ENCODE data around the gene RAET1E.
"Not testable (repeated sequence)": the region's sequence is repeated elsewhere in the genome, so short reads cannot be mapped to it uniquely, and the experiment has no call there.

RAET1E gene

DNA sequence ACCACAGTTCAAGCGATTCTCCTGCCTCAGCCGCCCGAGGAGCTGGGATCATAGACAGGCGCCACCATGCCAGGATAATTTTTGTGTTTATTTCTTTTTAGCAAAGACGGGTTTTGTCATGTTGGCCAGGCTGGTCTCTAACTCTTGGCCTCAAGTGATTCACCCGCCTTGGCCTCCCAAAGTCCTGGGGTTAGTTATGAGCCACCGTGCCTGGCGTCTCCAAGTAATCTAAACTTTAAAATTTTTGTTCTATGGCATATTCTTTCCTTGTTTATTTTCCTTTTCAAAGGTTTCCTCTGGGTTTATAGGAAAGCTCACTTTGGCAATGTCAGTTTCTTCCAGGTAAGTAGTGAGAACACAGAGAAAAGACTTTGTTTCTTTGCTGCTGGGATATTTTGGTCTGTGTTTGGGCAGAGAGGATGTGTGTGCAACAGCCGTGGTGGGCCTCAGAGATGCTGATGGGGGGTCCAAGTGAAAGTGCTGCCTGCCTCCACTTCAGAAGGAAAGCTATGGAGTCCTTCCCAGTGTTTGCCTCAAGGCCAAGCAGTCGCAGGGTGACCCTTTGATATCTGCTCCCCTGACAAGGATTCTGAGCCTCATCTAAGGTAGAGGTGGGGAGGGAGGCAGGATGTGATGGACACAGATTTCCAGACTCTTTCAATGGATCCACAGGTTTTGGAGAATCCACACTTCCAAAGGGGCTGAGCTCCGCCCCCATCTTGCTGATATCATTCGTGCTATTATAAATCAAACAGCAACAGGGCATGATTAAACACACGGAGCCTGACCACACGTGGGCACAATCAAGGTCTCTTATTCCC lies 36.1 kb downstream of the RAET1E start:
- no peak for DNase-seq (ENCODE audit: low read depth in 2 of 2)

DNA sequence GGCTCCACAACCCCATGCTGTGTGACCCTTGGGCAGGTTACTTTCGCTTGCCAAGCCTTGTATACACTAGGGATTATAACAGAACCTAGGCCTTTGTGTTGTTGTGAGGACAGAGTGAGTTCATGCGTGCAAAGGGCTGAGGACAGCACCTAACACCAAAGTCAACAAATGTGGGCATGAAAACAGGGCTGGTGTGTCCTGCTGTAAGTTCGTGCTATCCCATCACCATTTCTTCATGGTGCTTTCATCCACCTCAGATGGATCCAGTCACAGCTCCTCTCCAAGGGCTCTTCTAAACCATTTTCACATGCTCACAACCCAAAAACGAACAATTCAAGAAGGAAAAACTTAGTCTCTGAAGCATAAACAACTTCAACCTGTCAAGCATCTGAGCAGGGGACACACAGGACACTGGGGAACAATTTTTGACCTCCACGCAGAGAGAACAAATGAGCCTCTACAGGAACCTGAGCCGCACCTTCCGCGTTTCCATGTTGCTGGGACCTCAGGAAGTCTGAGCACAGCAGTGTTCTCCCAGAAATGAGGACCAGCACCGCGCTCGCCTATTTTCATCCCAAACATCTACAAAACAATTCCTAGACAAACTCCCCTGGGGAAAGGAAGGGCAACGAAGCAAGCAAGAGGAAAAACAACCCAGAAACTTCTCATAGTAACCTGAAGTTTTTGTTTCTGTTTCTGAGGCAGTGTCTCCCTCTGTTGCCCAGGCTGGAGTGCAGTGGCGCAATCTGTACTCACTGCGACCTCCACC lies 36.9 kb downstream of the RAET1E start:
- no peak for DNase-seq (ENCODE audit: low read depth in 2 of 2)

DNA sequence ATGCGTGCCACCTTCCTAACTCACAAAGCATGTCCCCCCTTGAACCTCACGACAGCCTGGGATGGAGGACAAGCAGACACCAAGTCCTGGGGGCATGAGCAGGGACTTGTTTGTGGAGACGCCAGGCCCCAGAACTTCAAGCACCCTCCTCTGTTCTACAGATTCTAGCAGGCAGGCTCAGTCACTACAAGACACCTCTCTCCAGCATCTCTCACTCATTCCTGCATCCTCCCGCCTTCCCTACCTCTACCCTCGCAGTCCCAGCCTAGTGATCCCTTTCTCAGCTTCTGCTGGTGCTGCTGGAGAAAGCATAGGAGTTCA lies 37.4 kb downstream of the RAET1E start:
- no peak for DNase-seq (ENCODE audit: low read depth in 2 of 2)

DNA sequence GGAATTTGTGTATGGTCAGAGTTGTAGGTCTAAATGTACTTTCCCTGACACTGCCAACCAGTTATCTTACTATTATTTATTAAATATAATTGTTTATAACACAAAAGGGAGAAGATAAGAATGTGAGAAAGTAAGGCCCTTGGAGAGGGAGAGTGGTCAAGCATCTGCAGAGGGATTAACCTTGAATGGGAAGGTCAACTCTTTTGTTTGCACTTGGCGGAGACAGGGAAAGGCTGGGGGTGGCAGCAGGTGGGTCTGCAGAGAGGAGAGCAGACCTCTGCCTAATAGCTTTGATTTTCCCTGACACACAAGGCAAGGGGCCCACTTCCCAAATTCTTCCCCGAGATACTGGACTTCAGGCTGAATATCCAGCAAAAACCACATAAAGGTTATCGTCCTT lies 38.0 kb downstream of the RAET1E start:
- no peak for DNase-seq (ENCODE audit: low read depth in 2 of 2)

DNA sequence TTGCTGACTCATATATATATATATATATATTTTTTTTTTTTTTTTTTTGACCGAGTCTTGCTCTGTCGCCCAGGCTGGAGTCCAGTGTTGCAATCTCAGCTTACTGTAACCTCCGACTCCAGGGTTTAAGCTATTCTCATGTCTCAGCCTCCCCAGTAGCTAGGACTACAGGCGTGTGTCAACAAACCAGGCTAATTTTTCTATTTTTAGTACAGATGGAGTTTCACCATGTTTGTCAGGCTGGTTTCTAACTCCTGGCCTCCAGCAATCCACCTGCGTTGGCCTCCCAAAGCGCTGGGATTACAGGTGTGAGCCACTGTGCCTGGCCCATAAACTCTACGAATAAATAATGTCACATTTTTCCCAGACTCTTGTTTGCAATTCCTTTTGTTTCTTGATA lies 38.5 kb downstream of the RAET1E start:
- DNase-seq (ENCODE audit: low read depth in 2 of 2): no peak

DNA sequence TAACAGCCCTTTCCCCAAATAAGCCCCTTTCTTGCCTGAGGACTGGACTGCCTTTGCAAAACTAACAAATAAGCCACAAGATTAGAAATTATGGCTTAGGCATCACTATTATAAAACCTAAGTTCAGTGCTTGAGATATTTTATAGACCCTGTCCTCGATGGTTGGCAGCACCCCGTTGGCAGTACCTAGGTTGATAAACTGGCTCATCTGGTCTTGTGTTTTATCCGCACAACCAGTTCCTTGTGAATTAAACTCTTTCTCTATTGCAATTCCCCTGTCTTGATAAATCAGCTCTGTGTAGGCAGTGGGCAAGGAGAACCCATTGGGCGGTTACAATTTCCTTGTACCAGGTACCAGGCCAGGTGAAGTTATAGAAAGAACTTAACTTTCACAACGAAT lies 40.4 kb downstream of the RAET1E start:
- no peak for DNase-seq (ENCODE audit: low read depth in 2 of 2)

DNA sequence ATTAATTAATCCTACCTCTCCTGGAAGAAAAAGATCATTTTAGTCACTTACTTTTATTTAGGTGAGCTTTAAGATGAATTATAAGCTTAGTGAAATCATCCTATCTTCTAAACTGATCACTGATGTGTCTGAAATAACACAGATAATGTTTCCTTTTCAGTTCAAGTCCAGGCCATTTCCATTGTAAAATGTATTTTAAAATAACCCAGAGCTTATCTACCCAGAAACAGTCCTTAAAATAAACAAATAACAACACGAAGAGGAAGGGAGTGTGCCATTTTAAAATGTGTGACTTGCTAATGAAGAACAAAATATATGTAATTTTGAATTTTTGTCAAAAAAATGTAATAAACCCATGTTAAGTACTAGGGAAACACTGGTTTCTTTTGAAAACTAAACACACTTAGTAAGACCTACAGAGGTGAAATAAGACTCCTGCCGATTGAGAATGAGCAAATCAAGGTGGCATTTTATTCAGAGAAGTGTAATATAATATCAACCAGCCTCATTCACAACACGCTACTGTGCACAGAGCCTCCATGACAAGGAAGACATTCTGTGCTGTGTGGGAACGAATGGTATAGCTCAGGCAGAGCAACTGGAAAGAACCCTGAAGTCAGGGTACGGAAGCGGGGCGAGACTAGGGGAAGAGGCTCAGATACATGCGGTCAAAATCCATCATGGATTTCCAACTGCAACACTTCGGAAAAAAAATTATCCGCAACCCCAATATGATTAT lies 41.5 kb downstream of the RAET1E start:
- DNase-seq (ENCODE audit: low read depth in 2 of 2): no peak

DNA sequence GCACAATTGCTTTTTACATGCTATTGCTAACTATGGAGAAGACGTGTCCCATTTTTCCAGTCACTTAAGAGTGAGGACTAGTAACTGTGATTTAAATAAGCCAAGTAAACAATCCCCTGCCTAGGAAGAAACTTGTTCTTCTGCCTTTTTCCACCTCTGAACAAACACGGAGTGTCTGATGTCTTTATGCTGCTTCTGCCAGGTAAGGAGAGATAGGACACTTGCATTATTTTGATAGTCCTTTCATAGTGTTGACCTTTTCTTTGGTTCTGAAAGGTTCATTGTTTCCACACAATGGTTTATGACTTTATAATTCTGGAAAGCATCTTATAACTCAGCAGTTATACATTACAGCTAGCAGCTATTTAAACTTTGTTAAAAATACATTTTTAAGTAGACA lies 42.2 kb downstream of the RAET1E start:
- no peak for DNase-seq (ENCODE audit: low read depth in 2 of 2)

DNA sequence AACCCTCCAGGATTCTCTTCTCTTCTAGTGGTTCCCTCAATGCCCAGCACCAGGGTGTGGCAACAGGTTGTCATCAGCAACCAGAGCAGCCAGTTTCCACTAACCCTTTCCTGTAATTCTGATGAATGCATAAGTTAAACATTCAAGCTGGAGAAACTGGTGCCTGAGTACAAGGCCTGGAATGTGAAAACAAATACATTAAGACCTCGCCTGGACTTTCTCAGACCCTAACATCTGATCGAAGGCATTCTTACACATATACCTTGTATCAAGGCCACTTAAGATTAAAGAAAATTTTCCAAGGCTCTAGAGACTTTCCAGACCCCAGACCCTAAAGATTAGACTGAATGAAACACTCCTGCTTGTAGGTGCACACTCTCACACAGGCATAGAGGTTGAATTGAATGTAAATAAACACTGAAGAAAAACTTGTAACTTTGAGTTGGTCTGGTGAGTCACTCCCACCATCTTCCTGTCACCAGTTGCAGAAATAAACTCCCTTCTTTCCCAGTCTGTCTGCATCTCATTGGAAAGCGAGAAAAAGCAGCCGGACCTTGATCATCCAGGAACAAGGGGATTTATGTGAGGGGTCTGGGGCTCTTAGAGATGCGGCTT lies 42.8 kb downstream of the RAET1E start:
- DNase-seq (ENCODE audit: low read depth in 2 of 2): no peak

DNA sequence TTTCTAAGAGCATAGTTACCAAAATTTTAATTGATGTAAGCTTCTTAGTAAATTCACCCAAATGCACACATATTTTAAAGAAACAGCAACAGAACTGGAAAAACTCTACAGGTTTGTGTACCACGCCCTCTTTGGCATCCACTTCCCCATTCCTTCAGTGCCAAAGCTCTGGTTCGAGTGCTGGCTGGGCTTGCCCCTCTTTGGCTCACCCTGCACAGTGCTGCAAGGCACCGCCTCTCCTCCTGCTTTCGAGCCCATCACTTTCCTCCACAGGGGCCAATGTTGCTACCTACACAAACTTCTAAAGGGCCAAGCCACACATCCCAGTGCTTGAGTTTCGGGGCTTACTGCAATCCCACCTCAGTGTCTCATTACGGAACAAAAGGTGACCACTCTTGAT lies 43.4 kb downstream of the RAET1E start:
- no peak for DNase-seq (ENCODE audit: low read depth in 2 of 2)

DNA sequence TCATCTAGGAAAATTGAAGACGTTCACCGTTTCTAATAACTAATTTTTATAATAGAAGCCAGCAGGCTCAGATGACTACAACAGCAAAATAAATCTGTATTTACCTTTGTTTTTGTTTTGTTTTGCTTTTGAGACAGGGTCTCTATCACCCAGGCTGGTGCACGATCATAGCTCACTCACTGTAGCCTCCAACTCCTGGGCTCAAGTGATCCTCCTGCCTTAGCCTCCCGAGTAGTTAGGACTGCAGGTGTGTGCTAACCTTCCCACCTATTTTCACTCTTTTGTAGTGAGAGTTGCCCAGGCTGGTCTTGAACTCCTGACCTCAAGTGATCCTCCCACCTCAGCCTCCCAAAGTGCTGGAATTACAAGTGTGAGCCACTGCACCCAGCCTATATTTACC lies 43.9 kb downstream of the RAET1E start:
- DNase-seq (ENCODE audit: low read depth in 2 of 2): not testable (repeated sequence)

DNA sequence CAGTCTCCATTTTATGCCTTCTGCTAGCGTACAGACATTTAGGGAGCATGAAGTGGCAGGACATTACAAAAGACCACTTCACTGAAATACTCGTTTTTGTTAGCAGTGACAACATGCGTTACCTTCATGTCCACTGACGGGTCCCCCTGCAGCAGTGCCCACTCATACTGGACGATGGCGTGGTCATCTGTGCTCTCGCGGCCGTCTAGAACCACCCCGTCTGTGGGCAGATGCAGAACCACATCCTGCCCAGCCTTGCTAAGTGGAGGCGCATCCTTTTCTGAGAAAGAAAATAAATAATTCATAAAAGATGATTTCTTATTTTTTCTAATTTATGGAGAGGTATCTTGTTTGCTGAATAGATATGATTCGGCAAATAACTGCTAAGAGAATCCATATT lies 45.0 kb downstream of the RAET1E start:
- DNase-seq (ENCODE audit: low read depth in 2 of 2): no peak

DNA sequence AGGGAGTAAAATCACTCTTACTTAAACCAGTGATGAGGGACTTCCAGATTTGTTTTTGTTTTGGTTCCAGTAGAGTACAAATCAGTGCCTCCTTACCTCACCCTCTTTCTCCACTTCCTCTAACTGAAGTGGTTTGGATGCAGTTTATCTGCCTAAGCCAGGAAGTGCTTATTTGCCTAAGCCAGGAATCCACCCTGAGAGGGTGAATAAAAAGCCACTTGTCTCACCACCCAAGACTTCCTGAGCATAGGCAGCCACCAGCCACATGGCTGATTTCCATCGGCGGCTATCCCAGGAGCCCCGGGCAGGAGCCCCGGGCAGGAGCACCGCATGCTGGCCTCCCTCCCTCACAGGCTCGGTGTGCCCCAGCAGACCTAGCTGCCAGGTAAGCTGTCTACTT lies 45.7 kb downstream of the RAET1E start:
- DNase-seq (ENCODE audit: low read depth in 2 of 2): no peak

DNA sequence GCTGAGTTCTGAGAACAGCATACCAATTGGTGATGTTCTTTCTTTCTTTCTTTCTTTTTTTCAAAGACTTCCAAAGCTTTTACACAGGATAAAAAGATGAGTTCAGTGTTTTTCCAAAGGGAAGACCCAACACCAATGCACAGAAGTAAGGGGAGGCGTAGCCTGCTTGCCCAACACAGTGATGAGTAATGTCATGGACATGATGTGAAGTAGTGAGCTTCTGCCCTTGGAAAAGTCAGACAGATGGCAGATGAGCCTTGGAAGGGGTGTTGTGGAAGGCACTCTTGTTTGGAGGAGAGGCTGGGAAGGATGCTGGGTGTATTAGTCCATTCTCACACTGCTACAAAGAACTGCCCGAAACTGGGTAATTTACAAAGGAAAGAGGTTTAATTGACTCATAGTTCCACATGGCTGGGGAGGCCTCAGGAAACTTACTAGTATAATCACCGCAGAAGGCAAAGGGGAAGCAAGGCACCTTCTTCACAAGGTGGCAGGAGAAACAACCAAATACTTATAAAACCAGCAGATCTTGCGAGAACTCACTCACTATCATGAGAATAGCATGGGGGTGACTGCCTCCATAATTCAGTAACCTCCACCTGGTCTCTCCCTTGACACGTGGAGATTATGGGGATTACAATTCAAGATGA lies 46.3 kb downstream of the RAET1E start:
- DNase-seq (ENCODE audit: low read depth in 2 of 2): no peak

DNA sequence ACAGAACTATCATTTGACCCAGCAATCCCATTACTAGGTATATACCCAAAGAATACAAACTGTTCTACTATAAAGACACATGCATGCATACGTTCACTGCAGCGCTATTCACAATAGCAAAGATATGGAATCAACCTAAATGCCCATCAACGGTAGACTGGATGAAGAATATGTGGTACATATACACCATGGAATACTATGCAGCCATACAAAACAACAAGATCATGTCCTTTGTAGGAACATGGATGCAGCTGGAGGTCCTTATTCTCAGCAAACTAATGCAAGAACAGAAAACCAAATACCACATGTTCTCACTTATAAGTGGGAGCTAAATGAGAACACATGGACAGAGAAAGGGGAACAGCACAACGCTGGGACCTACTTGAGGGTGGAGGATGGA lies 49.6 kb downstream of the RAET1E start:
- DNase-seq (ENCODE audit: low read depth in 2 of 2): not testable (repeated sequence)

Measured in stimulated activated CD4-positive, alpha-beta T cell treated with anti-CD3 and anti-CD28 coated beads, Interleukin-12 subunit alpha, Interleukin-12 subunit beta, amount 100 ng/mL, for 24 hours (primary cell).